ENCODE results near the gene LYPD1. TPM values are rescaled to one million over a fixed set of nuclear protein-coding genes. Genes with fewer than 3 reads are reported as not detected.

LYPD1 gene
- total and polyA plus RNA-seq, 8 donors, result 1.1 to 8.4 (median 3.3) TPM; not detected in 3

- WGBS, 5 donors, result 76 to 95% (median 91%) methylated on average over 1 of the region's 1 CpG
- Histone ChIP-seq H3K9me3 (no peaks in the 10 kb centered on the region), H3K27me3 (no peaks in the 10 kb centered on the region), H3K27ac (no peak overlapping the region), H3K4me3 (no peak overlapping the region), H3K4me1 (no peaks in the 10 kb centered on the region), H3K36me3 (no peaks in the 10 kb centered on the region)
- TF ChIP-seq POLR2A (IDR thresholded peaks at IDR 0.05) (no peak), POLR2AphosphoS5 (IDR thresholded peaks at IDR 0.05) (no peak), EP300 (IDR thresholded peaks at IDR 0.05) (no peak), CTCF (IDR thresholded peaks at IDR 0.05) (no peak)
- intact Hi-C loops (cut with DNase I; ENCODE audit: low total_unique reads), result no loop called here
- DNase-seq, result no peak
Measured at GRCh38 chr2:132692816-132693215, 22.8 kb upstream of the LYPD1 start.

- Histone ChIP-seq H3K4me1 (no peaks in the 10 kb centered on the region), H3K27me3 (no peaks in the 10 kb centered on the region), H3K27ac (no peak overlapping the region), H3K4me3 (no peak overlapping the region), H3K36me3 (no peaks in the 10 kb centered on the region), H3K9me3 (no peaks in the 10 kb centered on the region)
- DNase-seq, result no peak
- intact Hi-C loops (cut with DNase I; ENCODE audit: low total_unique reads), result no loop called here
- TF ChIP-seq CTCF (IDR thresholded peaks at IDR 0.05) (no peak), POLR2A (IDR thresholded peaks at IDR 0.05) (no peak), EP300 (IDR thresholded peaks at IDR 0.05) (no peak), POLR2AphosphoS5 (IDR thresholded peaks at IDR 0.05) (no peak)
- 86 to 93% (median 89%) methylated on average over 4 of the region's 4 CpGs for WGBS, 5 donors
Measured at GRCh38 chr2:132691556-132691955, 21.6 kb upstream of the LYPD1 start.

GRCh38 chr2:132690664-132691303 lies 20.8 kb upstream of the LYPD1 start:
- Histone ChIP-seq H3K4me1 (no peaks in the 10 kb centered on the region), H3K9me3 (no peaks in the 10 kb centered on the region), H3K36me3 (no peaks in the 10 kb centered on the region), H3K27me3 (no peaks in the 10 kb centered on the region), H3K27ac (no peak overlapping the region), H3K4me3 (no peak overlapping the region)
- no peak for DNase-seq
- intact Hi-C loops (cut with DNase I; ENCODE audit: low total_unique reads), result no loop called here
- TF ChIP-seq EP300 (IDR thresholded peaks at IDR 0.05) (no peak), POLR2A (IDR thresholded peaks at IDR 0.05) (no peak)
- WGBS, 5 donors, result 36 to 69% (median 41%) methylated on average over 1 of the region's 1 CpG

GRCh38 chr2:132681766-132682165 lies 11.8 kb upstream of the LYPD1 start:
- Histone ChIP-seq H3K36me3 (no peaks in the 10 kb centered on the region), H3K4me3 (no peak overlapping the region), H3K27ac (no peak overlapping the region), H3K4me1 (no peaks in the 10 kb centered on the region), H3K27me3 (peaks cover 0 to 6% (median 0%) of the 10 kb centered on the region in 3 donors), H3K9me3 (no peaks in the 10 kb centered on the region)
- intact Hi-C loops (cut with DNase I; ENCODE audit: low total_unique reads), result no loop called here
- DNase-seq, result no peak
- TF ChIP-seq CTCF (IDR thresholded peaks at IDR 0.05) (no peak), POLR2AphosphoS5 (IDR thresholded peaks at IDR 0.05) (no peak), POLR2A (IDR thresholded peaks at IDR 0.05) (no peak)
- 92 to 100% (median 96%) methylated on average over 1 of the region's 1 CpG for WGBS, 5 donors

- Histone ChIP-seq H3K27ac (no peak overlapping the region), H3K4me1 (no peaks in the 10 kb centered on the region), H3K9me3 (no peaks in the 10 kb centered on the region), H3K4me3 (no peak overlapping the region), H3K27me3 (peaks cover 0 to 6% (median 0%) of the 10 kb centered on the region in 3 donors), H3K36me3 (no peaks in the 10 kb centered on the region)
- TF ChIP-seq POLR2A (IDR thresholded peaks at IDR 0.05), result no peak
- TF ChIP-seq CTCF (IDR thresholded peaks at IDR 0.05), result no peak
- no peak for DNase-seq
- WGBS, 5 donors, result 61 to 71% (median 66%) methylated on average over 3 of the region's 3 CpGs
- intact Hi-C loops (cut with DNase I; ENCODE audit: low total_unique reads), result no loop called here
Measured at GRCh38 chr2:132680544-132680943, 10.5 kb upstream of the LYPD1 start.
